Cardiac fibroblast (primary cell): ENCODE results near the gene LRMDA.
"Not testable (repeated sequence)": the region's sequence is repeated elsewhere in the genome, so short reads cannot be mapped to it uniquely, and the experiment has no call there.

ENCODE experiments used
- DNase-seq, 2 donors: peaks; one replicate each; pipeline versions ENCODE4 v3.0.0 to v3.0.0-alpha.2; 2010; ENCODE audit warnings: low read depth in 2 of 2
- H3K4me3 ChIP-seq, 2 donors: replicated peaks in 1 of 2; 1 replicate in 1 of 2; 2 replicates in 1 of 2; pipeline ENCODE4 v1.5.1; 2011; ENCODE audit warnings: low read depth in 2 of 2, low read length in 2 of 2, mild to moderate bottlenecking in 2 of 2, moderate library complexity in 1 of 2
- CTCF ChIP-seq: IDR thresholded peaks from one replicate; pipeline ENCODE4 v1.5.1; 2011; ENCODE audit warnings: low read depth, mild to moderate bottlenecking, low read length, inconsistent platforms

Gene LRMDA

DNA sequence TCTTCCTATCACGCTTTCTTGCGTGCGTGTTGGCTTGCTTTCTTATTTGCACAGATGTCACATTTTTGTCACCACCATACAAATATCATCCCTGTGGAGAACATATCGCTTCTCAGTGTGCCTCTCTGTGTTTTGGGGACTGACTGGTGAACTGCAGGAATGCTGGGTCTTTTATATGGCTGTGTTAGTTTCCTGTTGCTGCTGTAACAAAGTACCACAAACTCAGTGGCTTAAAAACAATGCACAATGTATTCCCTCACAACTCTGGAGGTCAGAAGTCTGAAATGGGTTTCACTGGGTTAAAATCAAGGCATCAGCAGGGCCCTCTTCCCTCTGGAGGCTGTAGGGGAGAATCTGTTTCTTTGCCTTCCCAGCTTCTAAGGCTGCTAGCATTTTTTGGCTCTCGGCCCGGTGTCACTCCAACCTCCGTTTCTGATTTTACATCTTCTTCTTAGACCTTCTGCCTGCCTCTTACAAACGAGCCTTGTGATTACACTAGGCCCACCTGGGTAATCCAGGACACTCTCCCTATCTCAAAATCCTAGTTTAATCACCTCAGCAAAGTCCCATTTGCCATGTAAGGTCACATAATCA is 82.0 kb downstream of the LRMDA start:
- TF ChIP-seq CTCF: no peak
- H3K4me3 ChIP-seq: no peak overlapping the region
- no peak for DNase-seq

DNA sequence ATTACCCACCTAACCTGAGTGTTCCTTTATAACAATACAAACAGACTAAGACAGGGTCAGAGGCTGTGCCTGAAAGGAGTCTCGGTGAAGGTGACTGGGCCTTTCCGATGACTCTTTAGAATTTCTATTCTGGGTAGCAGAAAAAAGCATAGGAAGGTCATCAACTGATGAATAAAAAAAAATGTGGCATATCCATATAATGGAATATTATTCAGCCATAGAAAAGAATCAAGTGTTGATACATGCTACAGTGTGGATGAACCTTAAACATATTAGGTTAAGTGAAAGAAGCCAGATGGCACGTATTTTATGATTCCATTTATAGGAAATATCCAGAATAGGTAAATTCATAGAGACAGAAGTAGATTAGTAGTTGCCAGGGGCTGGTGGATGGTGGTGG is 83.4 kb downstream of the LRMDA start:
- no peak overlapping the region for H3K4me3 ChIP-seq
- TF ChIP-seq CTCF: no peak
- no peak for DNase-seq

GRCh38 chr10:75516154-75516553 is 84.7 kb downstream of the LRMDA start:
- not testable (repeated sequence) for H3K4me3 ChIP-seq, DNase-seq

- not testable (repeated sequence) for H3K4me3 ChIP-seq, DNase-seq
These were observed 87.8 kb downstream of the LRMDA start for GRCh38 chr10:75519213-75519612.

DNA sequence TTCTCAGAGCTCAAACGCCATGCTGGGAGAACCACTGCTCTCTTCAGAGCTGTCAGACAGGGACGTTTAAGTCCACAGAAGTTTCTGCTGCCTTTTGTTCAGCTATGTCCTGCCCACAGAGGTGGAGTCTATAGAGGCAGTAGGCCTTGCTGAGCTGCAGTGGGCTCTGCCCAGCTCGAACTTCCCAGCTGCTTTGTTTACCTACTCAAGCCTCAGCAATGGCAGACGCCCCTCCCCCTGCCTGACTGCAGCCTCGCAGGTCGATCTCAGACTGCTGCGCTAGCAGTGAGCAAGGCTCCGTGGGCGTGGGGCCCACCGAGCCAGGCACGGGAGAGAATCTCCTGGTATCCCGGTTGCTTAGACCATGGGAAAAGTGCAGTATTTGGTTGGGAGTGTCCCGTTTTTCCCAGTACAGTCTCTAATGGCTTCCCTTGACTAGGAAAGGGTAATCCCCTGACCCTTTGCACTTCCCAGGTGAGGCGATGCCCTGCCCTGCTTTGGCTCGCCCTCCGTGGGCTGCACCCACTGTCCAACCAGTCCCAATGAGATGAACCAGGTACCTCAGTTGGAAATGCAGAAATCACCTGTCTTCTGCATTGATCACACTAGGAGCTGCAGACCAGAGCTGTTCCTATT is 89.9 kb downstream of the LRMDA start:
- H3K4me3 ChIP-seq, DNase-seq: not testable (repeated sequence)

- H3K4me3 ChIP-seq: no peak overlapping the region
- TF ChIP-seq CTCF: no peak
- no peak for DNase-seq
These were observed 93.6 kb downstream of the LRMDA start for GRCh38 chr10:75525067-75525466.

DNA sequence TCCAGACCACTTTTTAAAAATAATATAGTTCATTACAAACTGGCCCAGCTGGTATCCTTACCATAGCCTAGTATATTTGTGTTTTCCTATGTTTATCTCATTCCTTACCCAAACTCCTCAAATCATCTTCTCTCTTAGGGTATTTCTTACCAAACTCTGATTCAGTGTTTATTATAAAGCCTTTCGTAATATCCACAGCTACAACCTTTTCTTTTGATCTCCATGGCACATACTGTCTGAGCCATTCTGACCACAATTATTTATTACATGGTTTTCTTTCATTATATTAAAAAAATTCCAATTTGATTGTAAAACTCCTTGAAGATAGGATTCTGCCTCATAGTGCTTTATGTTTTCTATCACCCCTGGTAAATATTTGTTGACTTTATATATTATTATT is 94.2 kb downstream of the LRMDA start:
- TF ChIP-seq CTCF: no peak
- no peak overlapping the region for H3K4me3 ChIP-seq
- DNase-seq: peak in 1 of 2 donors; percentile 28

GRCh38 chr10:75527542-75527941 is 96.1 kb downstream of the LRMDA start:
- H3K4me3 ChIP-seq: no peak overlapping the region
- DNase-seq: no peak
- no peak for TF ChIP-seq CTCF
